Heart left ventricle (tissue), 16 donors: ENCODE measurements around the gene GMPR. TPM values are rescaled to one million over a fixed set of nuclear protein-coding genes. Genes with fewer than 3 reads are reported as not detected.

Source experiments
- ATAC-seq, 4 donors: fragments of 200-7000 bp; cut with Tn5 transposase; one replicate each; pipeline ENCODE4 v1.9.1; 2020 to 2022; ENCODE audit warnings: moderate library complexity in 4 of 4, mild to moderate bottlenecking in 3 of 4, moderate number of reproducible peaks in 1 of 4
- DNase-seq, 5 donors: peaks; one replicate each; pipeline ENCODE4 v3.0.0-alpha.2; 2020
- H3K27ac ChIP-seq, 12 donors: fragments of 200-600 bp; sonication (generic) in 4 of 12; one replicate each; pipeline versions ENCODE4 v1.5.0 to v1.8.0; 2016 to 2022; ENCODE audit warnings: mild to moderate bottlenecking in 2 of 12
- H3K27me3 ChIP-seq, 9 donors: fragments of 200-600 bp; sonication (generic) in 2 of 9; one replicate each; pipeline versions ENCODE4 v1.5.1 to v1.8.0; 2016 to 2022; ENCODE audit warnings: mild to moderate bottlenecking in 3 of 9
- H3K36me3 ChIP-seq, 9 donors: fragments of 200-600 bp; sonication (generic) in 2 of 9; one replicate each; pipeline versions ENCODE4 v1.5.0 to v1.8.0; 2018 to 2022; ENCODE audit warnings: mild to moderate bottlenecking in 2 of 9
- H3K4me1 ChIP-seq, 12 donors: fragments of 200-600 bp; sonication (generic) in 4 of 12; one replicate each; pipeline versions ENCODE4 v1.5.0 to v1.8.0; 2016 to 2022; ENCODE audit warnings: mild to moderate bottlenecking in 3 of 12
- H3K4me3 ChIP-seq, 12 donors: fragments of 200-600 bp; sonication (generic) in 4 of 12; one replicate each; pipeline versions ENCODE4 v1.5.0 to v1.8.0; 2017 to 2022; ENCODE audit warnings: mild to moderate bottlenecking in 9 of 12, moderate library complexity in 4 of 12
- H3K9me3 ChIP-seq, 12 donors: fragments of 200-600 bp; sonication (generic) in 4 of 12; one replicate each; pipeline versions ENCODE4 v1.5.0 to v1.8.0; 2016 to 2022; ENCODE audit warnings: mild to moderate bottlenecking in 1 of 12
- CTCF ChIP-seq, 12 donors: fragments of 200-600 bp; sonication (generic) in 4 of 12; IDR thresholded peaks; one replicate each; pipeline versions ENCODE4 v1.5.0 to v1.8.0; 2018 to 2022; ENCODE audit warnings: antibody characterized with exemption in 12 of 12, mild to moderate bottlenecking in 5 of 12
- POLR2A ChIP-seq, 2 donors: fragments of 450-650 bp; IDR thresholded peaks; one replicate each; pipeline ENCODE4 v1.6.1; 2017; ENCODE audit warnings: antibody characterized with exemption in 2 of 2, mild to moderate bottlenecking in 2 of 2, moderate library complexity in 2 of 2
- WGBS, 4 donors: extraction: QIAGEN DNeasy Blood & Tissue Kit in 2 of 4; methylation state at CpG; one replicate each; pipeline versions ENCODE4 v1.1.5 to v1.1.7; 2013 to 2018; 5-methylcytosine and 5-hydroxymethylcytosine counted together
- intact Hi-C, 10 donors: fragments of 100-400 bp; cut with DNase I; formaldehyde crosslinking; loops; one replicate each; pipeline versions ENCODE4 v1.11.1 to v1.14.2; 2022
- polyA plus RNA-seq, 2 donors: library from polyadenylated mRNA; stranded (reverse); fragments of 200-250 nt; gene quantifications; one replicate each; pipeline ENCODE4 v1.2.3, GENCODE V29; 2013
- total RNA-seq, 9 donors: library from RNA; depleted of rRNA in 2 of 9; stranded (reverse); fragments of >200 nt in 2 of 9; fragmentation: NEBNext Ultra II Directional in 3 of 9; extraction: Animal tissue kit (Norgen Biotek cat#: 25700) in 3 of 9; gene quantifications; one replicate each; pipeline versions ENCODE4 v1.1.0 to v1.2.4, GENCODE V29; 2016 to 2023
- donor health status: ischemic (EF 13 %, LVEDD 7.1; RV severe dilation, severe dysfunction).
- donor health status: healthy with polysubstance abuse.
- donor health status: DM: no; HTN: yes; CAD: no.
- donor health status: DM: no; HTN: no; CAD: no.
- donor health status: ischemic (EF 25% LVEDD 6.9; RV normal size, moderate dysfunction).
- donor health status: ischemic (EF 25% LVEDD 5.7; RV mildly dilated, moderate dysfunction).
- donor health status: healthy.
- donor health status: DM: yes; HTN: yes; CAD: no.
- donor health status: ischemic (EF 35%, LVEDD 5.7; RV mildly dilated, moderate dysfunction).
- donor health status: nonischemic (EF 11% LVEDD 7.7; RV severe dilation, severe dysfunction).
- donor health status: DM: yes; HTN: yes; CAD: no.
- donor health status: PGD.
- donor health status: ischemic (EF 29% LVEDD 5.4; RV normal size, mild dysfunction).
- donor health status: nonischemic (EF 23%, LVEDD 6.1; RV moderate dilation, normal function).

GMPR gene
- total and polyA plus RNA-seq, 11 donors = 67.8 to 294 (median 120) TPM

GRCh38 chr6:16201706-16202105, 36.7 kb upstream of the GMPR start:
- Histone ChIP-seq H3K4me3 (no peak overlapping the region), H3K9me3 (no peaks in the 10 kb centered on the region), H3K27me3 (peaks cover 0 to under 1% (median 0%) of the 10 kb centered on the region in 9 donors), H3K4me1 (peaks cover 0 to 21% (median 5%) of the 10 kb centered on the region in 12 donors), H3K27ac (no peak overlapping the region), H3K36me3 (no peaks in the 10 kb centered on the region)
- DNase-seq (no peak), ATAC-seq (no peak)
- intact Hi-C loops = no loop called here
- WGBS, 4 donors = 93 to 100% (median 94%) methylated on average over 1 of the region's 1 CpG
- TF ChIP-seq POLR2A (IDR thresholded peaks at IDR 0.05) = no peak

GRCh38 chr6:16204653-16205376, 33.6 kb upstream of the GMPR start:
- Histone ChIP-seq H3K36me3 (no peaks in the 10 kb centered on the region), H3K4me1 (peaks cover 0 to 18% (median 5%) of the 10 kb centered on the region in 12 donors), H3K27ac (peak overlapping the region in 7 of 12 donors; percentile 15 to 68 (median 40)), H3K9me3 (no peaks in the 10 kb centered on the region), H3K27me3 (peaks cover 0 to 7% (median 0%) of the 10 kb centered on the region in 9 donors), H3K4me3 (no peak overlapping the region)
- TF ChIP-seq POLR2A (IDR thresholded peaks at IDR 0.05) (no peak), CTCF (IDR thresholded peaks at IDR 0.05) (no peak)
- no peak for DNase-seq
- 73 to 81% (median 78%) methylated on average over 5 of the region's 5 CpGs for WGBS, 4 donors
- peak in 1 of 4 donors; percentile 17 for ATAC-seq
- intact Hi-C loops = loop anchor here in 6 of 10 donors (2.0 to 5.0 kb wide), 4 partner anchors 73 to 514 kb away; partner anchors contain the start of gene MYLIP (in 1 of the 6)

- peaks cover 0 to 10% (median 0%) of the 10 kb centered on the region in 9 donors for H3K27me3 ChIP-seq
- peak overlapping the region in 7 of 12 donors; percentile 15 to 68 (median 35) for H3K27ac ChIP-seq
- intact Hi-C loops = loop anchor here (1.0 to 5.0 kb wide), 6 partner anchors 73 to 515 kb away; partner anchors contain the start of gene MYLIP (in 1 of the 10)
- DNase-seq = peak in 3 of 5 donors; percentile 23 to 43 (median 39)
- no peaks in the 10 kb centered on the region for H3K9me3 ChIP-seq
- no peaks in the 10 kb centered on the region for H3K36me3 ChIP-seq
- TF ChIP-seq POLR2A (IDR thresholded peaks at IDR 0.05) = no peak
- TF ChIP-seq CTCF (IDR thresholded peaks at IDR 0.05) = no peak
- peaks cover 0 to 16% (median 5%) of the 10 kb centered on the region in 12 donors for H3K4me1 ChIP-seq
- no peak overlapping the region for H3K4me3 ChIP-seq
- WGBS, 4 donors = 66 to 87% (median 70%) methylated on average over 4 of the region's 4 CpGs
- ATAC-seq = peak; percentile 35 to 76 (median 59)
Measured at GRCh38 chr6:16205377-16206144, 32.8 kb upstream of the GMPR start.

- Histone ChIP-seq H3K4me3 (no peak overlapping the region), H3K27me3 (peaks cover 0 to 10% (median 0%) of the 10 kb centered on the region in 9 donors), H3K36me3 (no peaks in the 10 kb centered on the region), H3K4me1 (peaks cover 0 to 16% (median 5%) of the 10 kb centered on the region in 12 donors), H3K27ac (peak overlapping the region in 3 of 12 donors; percentile 28 to 48 (median 35)), H3K9me3 (no peaks in the 10 kb centered on the region)
- DNase-seq (peak in 4 of 5 donors; percentile 41 to 59 (median 52)), ATAC-seq (peak; percentile 53 to 78 (median 74))
- TF ChIP-seq POLR2A (IDR thresholded peaks at IDR 0.05) = no peak
- TF ChIP-seq CTCF (IDR thresholded peaks at IDR 0.05) = peak; percentile 93 to 99 (median 97)
- WGBS, 4 donors = 3 to 8% (median 6%) methylated on average over 6 of the region's 6 CpGs
- intact Hi-C loops = loop anchor here (1.0 to 5.0 kb wide), 6 partner anchors 74 to 516 kb away; partner anchors contain the start of gene MYLIP (in 1 of the 10)
Measured at GRCh38 chr6:16206595-16207037, 31.8 kb upstream of the GMPR start.
